Stomach smooth muscle (tissue), 2 donors: ENCODE measurements around the gene TMEM231.
"Not testable (repeated sequence)": the region's sequence is repeated elsewhere in the genome, so short reads cannot be mapped to it uniquely, and the experiment has no call there.

Experiments
- H3K27ac ChIP-seq: one replicate; pipeline ENCODE4 v1.7.0; 2013; ENCODE audit warnings: mild to moderate bottlenecking, low read length, inconsistent platforms
- H3K27me3 ChIP-seq, 2 donors: one replicate each; pipeline ENCODE4 v1.7.0; 2013; ENCODE audit warnings: low read length in 2 of 2; ENCODE audit not compliant: insufficient read depth in 2 of 2, control insufficient read depth in 1 of 2
- H3K36me3 ChIP-seq, 2 donors: one replicate each; pipeline ENCODE4 v1.7.0; 2013; ENCODE audit warnings: low read length in 2 of 2; ENCODE audit not compliant: control insufficient read depth in 2 of 2, insufficient read depth in 2 of 2
- H3K4me1 ChIP-seq: one replicate; pipeline ENCODE4 v1.7.0; 2013; ENCODE audit warnings: low read length; ENCODE audit not compliant: control insufficient read depth, insufficient read depth
- H3K4me3 ChIP-seq, 2 donors: one replicate each; pipeline ENCODE4 v1.7.0; 2013; ENCODE audit warnings: low read length in 2 of 2
- H3K9ac ChIP-seq, 2 donors: one replicate each; pipeline ENCODE4 v1.7.0; 2013; ENCODE audit warnings: low read length in 2 of 2, mild to moderate bottlenecking in 1 of 2
- H3K9me3 ChIP-seq, 2 donors: one replicate each; pipeline ENCODE4 v1.7.0; 2013; ENCODE audit warnings: low read length in 2 of 2; ENCODE audit not compliant: control insufficient read depth in 2 of 2
- donor health status: healthy.
- donor health status: Pancreatic carcinoma.

TMEM231 gene

DNA sequence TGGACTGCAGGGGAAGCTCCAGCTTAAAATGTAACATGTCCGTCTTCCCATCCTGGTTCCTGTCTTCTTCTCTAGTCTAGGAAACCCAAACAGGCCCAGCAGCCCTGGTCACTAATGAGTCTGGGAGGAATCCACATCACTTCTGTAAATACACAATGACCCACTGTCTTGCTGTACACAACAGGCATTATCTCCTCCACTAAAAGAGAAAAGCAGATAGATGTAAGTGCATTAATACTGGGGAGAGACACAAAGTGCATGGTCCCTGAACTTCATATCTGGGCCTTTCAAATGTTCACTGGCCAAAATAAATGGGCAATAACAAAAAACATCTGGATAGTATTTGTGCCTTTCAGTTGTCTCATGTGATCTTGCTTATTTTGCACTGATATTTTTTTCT lies 10.2 kb downstream of the TMEM231 start:
- not testable (repeated sequence) for H3K4me3 ChIP-seq, H3K27me3 ChIP-seq, H3K4me1 ChIP-seq, H3K9ac ChIP-seq, H3K9me3 ChIP-seq, H3K27ac ChIP-seq, H3K36me3 ChIP-seq

DNA sequence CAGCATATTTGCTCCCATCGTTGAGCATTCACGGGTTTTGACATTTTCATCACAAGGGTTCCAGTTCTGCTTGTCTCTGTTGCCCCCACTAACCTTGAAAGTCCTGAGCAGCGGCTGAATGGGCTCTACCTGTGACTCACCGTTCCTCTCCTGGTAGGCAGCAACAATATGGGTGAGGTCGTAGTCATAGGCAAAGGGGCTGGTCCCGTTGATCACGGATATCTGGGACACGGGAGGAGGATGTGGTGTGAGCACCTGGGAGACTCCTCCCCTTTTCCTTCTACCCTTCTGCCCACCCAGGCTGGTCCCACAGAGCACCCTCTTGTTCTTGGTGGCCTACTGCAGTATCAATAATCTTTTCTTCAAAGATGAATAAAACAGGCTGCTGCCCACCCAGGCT lies 13.6 kb downstream of the TMEM231 start:
- H3K27ac ChIP-seq, H3K4me1 ChIP-seq: not testable (repeated sequence)

DNA sequence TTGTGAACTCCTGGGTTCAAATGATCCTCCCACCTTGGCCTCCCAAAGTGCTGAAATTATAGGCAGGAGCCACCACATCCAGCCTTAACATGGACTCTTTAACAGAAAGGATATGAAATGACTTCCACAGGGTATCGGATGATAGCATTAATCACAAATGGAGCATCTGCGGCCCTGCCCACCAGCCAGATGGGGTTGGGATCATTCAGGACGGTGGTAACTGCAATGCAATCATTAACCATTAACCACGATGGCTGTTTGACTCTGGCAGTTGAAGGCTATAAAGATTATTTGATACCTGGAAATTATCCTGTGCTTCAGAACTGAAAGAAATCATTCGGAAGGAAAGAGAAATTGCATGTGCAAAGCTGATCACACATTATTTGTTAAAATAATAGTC lies 14.8 kb downstream of the TMEM231 start:
- Histone ChIP-seq H3K27ac (no peak overlapping the region), H3K9ac (no peak overlapping the region), H3K4me3 (no peak overlapping the region), H3K4me1 (no peaks in the 10 kb centered on the region), H3K9me3 (no peaks in the 10 kb centered on the region), H3K27me3 (no peaks in the 10 kb centered on the region), H3K36me3 (peaks cover 6 to 10% of the 10 kb centered on the region in 2 donors)

More for the DNA sequence above, 13.6 kb downstream of the TMEM231 start:
- not testable (repeated sequence) for H3K4me3 ChIP-seq, H3K36me3 ChIP-seq, H3K9ac ChIP-seq, H3K27me3 ChIP-seq, H3K9me3 ChIP-seq

DNA sequence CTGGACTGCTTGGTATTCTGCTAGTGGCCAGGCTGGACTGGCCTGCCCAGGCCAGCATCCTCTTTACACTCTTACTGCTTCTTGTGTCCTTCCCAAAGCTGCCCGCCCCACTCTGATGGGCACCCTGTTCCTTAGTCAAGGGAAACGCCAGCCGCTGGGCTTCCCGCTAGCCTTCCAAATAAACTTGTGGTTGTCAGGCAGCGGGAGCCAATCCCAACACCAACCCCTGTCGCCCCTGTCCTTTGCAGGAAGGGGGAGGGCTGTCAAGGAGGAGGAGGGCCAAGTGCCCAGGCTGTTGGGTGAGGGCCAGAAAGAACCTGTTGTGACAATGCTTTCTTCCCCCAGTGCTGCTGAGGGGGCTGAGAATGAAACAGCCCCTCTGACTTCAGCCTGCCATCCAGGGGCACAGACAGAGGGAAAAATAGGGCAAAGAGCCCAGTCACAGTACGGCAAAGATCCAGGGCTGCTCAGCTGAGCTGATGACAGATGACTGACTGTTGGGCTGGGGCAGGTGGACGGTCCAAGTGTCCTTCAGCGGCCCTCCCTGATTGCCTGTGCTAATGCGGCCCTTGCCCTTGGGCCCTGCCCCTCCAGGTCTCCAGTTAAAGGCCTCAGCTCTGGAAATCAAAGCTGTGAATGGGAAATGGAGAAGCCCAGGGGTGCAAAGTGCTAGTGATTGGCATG lies 17.0 kb downstream of the TMEM231 start:
- H3K4me3 ChIP-seq, H3K4me1 ChIP-seq, H3K36me3 ChIP-seq, H3K9ac ChIP-seq, H3K27me3 ChIP-seq, H3K27ac ChIP-seq, H3K9me3 ChIP-seq: not testable (repeated sequence)

DNA sequence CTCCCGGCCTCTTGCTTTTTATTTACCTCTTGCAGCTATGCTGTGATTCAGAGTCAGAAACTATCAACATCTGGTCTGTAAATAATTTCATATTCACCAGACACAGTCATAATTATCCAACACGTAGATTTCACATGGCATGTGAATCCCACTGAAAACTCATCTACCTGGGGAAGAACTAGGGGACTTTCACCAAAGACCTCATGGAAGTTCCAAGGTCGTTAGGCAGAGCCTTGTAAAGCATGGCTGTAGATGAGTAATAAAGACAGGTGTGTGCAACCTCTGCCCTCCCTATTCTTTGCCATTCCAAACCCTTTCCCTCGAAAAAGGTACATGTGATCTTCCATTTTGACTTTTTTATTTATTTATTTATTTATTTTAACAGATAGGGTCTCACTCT lies 18.3 kb downstream of the TMEM231 start:
- Histone ChIP-seq H3K27me3 (no peaks in the 10 kb centered on the region), H3K9me3 (no peaks in the 10 kb centered on the region), H3K4me3 (no peak overlapping the region), H3K9ac (no peak overlapping the region), H3K27ac (no peak overlapping the region), H3K36me3 (no peaks in the 10 kb centered on the region), H3K4me1 (no peaks in the 10 kb centered on the region)

DNA sequence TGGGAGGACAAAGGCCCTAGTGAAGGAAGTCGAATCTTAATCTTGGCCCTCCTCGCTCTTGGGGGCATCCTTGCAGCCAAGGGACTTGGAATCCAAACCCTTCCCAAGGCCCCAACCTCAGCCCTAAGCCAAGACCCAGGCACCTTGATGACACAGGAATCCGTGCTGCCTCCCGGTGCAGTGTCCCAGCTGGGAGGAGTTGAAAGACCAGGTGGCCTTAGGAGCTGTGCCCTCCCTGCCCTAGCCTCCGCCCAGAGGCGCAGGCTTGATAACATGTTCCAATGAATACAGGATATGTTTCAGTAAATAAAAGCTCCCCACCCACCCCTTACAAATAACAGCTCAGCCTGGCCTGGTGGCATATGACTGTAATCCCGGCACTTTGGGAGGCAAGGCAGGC lies 20.2 kb downstream of the TMEM231 start, which contains the start of gene CHST5:
Gene CHST5, minus strand, starts transcription at position 208 of the 400 bp plus-strand sequence. CDS start 5,724 bp downstream, outside the sequence.
- H3K4me1 ChIP-seq = no peaks in the 10 kb centered on the region
- no peaks in the 10 kb centered on the region for H3K27me3 ChIP-seq
- H3K9ac ChIP-seq = no peak within 1 kb of the TSS
- no peaks in the 10 kb centered on the region for H3K36me3 ChIP-seq
- H3K4me3 ChIP-seq = no peak within 1 kb of the TSS
- H3K27ac ChIP-seq = no peak within 1 kb of the TSS
- H3K9me3 ChIP-seq = no peaks in the 10 kb centered on the region

DNA sequence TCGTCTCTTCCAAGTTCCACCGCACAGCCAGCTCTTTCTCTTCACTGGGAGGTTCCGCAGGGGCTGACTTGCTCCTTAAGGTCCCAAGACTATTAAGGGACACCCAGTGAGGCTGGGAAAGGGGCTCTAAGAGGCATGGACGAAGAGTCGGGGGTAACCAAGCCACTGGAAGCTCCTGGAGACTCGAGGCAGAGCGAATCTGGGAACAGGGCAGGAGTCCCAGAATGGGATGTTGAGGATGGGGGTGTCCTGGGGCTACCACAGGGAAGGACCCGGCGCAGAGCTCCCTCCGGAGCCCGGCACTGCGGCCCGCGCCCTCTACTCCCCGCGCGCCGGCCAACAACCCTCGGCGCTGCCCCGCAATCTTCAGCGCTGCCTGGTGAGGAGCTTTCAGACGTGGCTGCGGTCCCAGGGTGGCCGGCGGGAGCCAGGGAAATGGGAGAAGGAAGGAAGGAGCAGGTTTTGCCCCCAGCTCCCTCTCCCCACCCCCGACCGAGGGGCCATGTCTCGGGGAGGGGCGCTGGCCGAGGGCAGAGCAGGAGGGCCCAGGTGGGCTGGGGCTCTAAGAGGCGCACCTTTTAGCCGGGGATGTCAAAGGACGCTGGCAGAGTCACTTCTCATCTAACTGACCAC lies 20.7 kb downstream of the TMEM231 start:
- no peak overlapping the region for H3K27ac ChIP-seq
- H3K4me3 ChIP-seq = no peak overlapping the region
- H3K27me3 ChIP-seq = no peaks in the 10 kb centered on the region
- no peaks in the 10 kb centered on the region for H3K36me3 ChIP-seq
- no peak overlapping the region for H3K9ac ChIP-seq
- no peaks in the 10 kb centered on the region for H3K4me1 ChIP-seq
- H3K9me3 ChIP-seq = no peaks in the 10 kb centered on the region

DNA sequence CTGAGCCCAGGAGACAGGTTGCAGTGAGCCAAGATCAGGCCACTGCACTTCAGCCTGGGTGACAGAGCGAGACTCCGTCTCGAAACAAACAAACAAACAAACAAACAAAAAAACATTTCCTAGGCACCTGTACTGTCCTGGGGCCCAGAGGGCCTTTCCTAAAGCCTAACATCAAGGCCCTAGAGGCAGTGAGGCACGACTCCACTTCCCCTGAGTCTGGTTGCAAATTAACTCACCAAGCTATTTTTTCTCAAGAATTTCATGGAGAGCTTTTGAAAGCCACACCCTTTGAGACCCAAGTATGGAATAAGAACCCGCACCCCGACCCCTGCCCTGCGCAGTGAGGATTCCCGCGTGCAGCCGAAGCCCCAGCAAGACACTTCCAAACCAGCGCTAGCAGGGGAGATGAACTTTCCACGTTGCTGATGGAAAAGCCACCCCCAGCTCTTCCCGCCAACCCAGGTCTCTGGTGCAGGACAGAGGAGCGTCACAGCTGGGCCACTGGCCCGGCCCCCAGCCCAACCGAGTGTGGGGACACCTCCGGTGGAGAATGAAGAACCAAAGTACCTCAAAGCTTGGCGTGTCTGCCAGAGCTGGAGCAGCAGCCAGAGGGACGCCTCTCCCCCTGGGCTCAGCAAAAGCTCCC lies 21.4 kb downstream of the TMEM231 start:
- Histone ChIP-seq H3K9ac (no peak overlapping the region), H3K36me3 (no peaks in the 10 kb centered on the region), H3K27ac (no peak overlapping the region), H3K4me1 (no peaks in the 10 kb centered on the region), H3K9me3 (no peaks in the 10 kb centered on the region), H3K27me3 (no peaks in the 10 kb centered on the region), H3K4me3 (no peak overlapping the region)

DNA sequence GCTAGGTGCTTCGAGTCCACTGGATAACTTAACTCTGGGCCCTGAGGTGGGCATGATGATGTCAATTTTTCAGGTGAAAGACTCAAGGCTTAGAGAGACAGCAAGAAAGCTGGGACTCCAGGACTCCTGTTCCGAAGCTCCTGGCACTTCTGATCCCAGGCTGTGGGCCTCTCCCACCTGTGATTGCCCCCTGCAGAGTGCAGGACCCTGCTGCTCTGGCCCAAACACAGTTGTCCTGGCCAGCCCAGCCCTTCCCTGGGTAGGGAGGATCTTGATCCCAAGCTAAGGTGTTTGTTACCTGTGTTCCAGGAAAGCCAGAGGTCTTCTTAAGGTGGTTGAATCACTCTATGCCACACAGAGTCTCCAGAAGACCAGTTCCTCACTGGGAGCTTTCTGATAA lies 23.3 kb downstream of the TMEM231 start:
- Histone ChIP-seq H3K9ac (no peak overlapping the region), H3K27me3 (no peaks in the 10 kb centered on the region)

DNA sequence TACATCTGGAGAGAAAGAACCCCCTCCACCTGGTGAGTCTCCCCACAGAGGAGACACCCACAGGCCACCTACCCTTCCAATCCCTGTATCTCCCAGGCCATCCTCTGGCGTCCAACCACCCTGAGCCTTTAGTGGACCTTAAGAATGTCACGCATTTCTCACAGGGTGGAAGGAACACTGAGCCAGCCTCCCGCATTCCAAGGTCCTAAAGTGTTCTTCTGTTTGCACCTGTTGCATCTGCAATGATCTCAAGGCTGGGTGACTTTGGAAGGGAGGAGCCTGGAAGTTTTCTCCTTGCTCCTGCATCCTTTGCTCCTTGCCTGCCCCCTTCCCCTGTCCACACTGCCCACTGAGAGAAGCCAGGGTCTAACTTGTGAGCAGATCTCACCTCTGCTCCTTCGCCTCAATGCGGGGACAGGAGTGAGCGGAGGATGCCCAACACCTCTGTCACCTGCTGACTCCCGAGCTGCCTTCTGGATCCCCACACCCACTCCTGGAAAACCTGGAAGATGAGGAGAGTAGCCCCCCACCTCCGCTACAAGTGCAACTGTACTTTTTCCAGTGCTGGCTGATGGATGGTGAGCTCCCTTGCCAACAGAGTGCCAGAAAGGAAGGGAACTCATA lies 23.8 kb downstream of the TMEM231 start:
- H3K36me3 ChIP-seq = no peaks in the 10 kb centered on the region
- no peaks in the 10 kb centered on the region for H3K4me1 ChIP-seq
- H3K27ac ChIP-seq = no peak overlapping the region
- H3K27me3 ChIP-seq = no peaks in the 10 kb centered on the region
- no peaks in the 10 kb centered on the region for H3K9me3 ChIP-seq
- no peak overlapping the region for H3K9ac ChIP-seq
- H3K4me3 ChIP-seq = no peak overlapping the region

More for the DNA sequence above, 23.3 kb downstream of the TMEM231 start:
- no peaks in the 10 kb centered on the region for H3K4me1 ChIP-seq
- no peak overlapping the region for H3K27ac ChIP-seq
- H3K4me3 ChIP-seq = no peak overlapping the region
- H3K36me3 ChIP-seq = no peaks in the 10 kb centered on the region
- no peaks in the 10 kb centered on the region for H3K9me3 ChIP-seq
